ENCODE data around the gene FAM177B.
"Not testable (repeated sequence)": the region's sequence is repeated elsewhere in the genome, so short reads cannot be mapped to it uniquely, and the experiment has no call there.

FAM177B gene

GRCh38 chr1:222741630-222742457 is 4.8 kb downstream of the FAM177B start:
- DNase-seq: not testable (repeated sequence)

GRCh38 chr1:222749927-222750326 is 12.9 kb downstream of the FAM177B start:
- DNase-seq: peak; percentile 18

DNA sequence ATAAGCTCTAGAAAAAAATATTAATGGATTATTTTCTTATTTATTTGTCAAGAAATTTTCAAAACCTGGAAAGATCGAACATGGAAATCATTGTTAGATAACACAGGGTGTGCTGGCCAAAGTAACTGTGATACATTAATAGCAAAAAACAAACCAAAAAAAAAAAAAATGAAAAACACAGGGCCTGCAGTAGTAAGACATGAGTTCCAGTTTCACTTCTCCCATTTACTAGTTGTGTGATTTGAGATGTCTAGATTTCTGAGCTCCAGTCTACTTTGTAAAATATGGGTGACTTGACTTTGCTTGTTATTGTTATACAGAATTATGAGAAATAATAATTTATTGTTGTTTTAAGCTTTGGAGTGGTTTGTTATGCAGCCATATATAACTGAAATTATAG is 13.6 kb downstream of the FAM177B start:
- DNase-seq: no peak

DNA sequence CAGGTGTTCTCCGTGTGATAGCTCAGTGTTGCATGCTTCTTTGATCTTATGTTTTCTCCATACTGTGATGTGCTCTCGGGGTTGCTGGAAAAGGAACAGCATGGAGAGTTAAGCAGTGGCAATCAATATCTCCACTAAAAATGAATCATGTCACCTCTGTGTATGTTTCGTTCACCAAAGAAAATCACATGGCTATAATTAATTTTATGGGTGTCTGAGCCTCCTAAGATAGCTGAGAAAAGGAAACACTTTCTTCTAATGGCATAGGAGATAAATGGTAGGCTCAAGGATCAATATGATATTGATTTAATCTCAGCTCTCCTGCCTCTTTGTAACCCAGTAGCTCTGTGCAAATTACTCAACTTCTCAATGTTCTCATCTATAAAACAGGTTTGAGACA is 14.3 kb downstream of the FAM177B start:
- DNase-seq: no peak

DNA sequence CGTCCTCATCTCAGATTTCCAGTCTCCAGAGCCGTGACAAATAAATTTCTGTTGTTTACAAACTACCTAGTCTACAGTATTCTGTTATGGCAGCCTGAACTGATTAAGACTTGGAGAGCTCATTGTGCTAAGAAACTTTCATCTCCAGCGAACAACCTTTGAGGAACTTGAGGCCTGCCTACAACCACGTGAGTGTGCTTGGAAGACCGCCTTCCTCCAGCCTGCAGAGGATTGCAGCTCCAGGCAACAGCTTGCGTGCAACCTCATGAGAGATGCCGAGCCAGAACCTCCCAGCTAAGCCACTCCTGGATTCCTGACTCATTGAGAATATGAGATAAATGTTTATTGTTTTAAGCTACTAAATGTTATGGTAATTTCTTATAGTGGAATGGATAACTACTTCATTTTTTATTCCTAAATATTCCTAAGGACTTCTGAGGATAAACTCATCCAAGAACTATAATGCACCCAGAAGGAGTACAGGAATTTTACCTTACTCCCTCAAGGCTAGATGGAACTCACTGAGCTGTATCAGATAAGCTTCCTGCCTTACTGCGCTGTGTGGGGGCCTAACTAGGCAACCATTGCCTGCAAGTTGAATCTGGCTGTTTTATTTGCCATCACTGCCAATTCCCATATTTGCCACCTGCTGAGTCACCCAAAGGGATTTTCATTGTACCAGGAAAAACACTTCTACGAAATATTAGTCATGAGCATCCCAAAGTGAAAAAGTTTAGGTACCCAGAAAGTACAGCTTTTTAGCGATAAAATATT is 17.6 kb downstream of the FAM177B start:
- no peak for DNase-seq

- DNase-seq: no peak
Observed at GRCh38 chr1:222757646-222758268, 20.8 kb downstream of the FAM177B start.

- no peak for DNase-seq
Observed at GRCh38 chr1:222759451-222760035, 22.5 kb downstream of the FAM177B start.

- no peak for DNase-seq
Observed at GRCh38 chr1:222761083-222761482, 24.1 kb downstream of the FAM177B start.

DNA sequence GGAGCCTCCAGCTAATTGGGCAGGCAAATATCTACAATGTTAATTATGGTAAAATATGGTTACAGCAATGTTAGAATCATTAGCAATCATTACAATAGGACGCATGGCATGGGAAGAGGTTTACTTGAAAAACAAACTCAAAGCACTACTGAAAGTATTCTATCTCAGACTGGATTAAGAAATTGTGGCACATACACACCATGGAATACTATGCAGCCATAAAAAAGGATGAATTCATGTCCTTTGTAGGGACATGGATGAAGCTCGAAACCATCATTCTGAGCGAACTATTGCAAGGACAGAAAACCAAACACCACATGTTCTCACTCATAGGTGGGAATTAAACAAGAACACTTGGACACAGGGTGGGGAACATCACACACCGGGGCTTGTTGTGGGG is 25.2 kb downstream of the FAM177B start:
- DNase-seq: not testable (repeated sequence)

GRCh38 chr1:222767152-222767571 is 30.2 kb downstream of the FAM177B start:
- no peak for DNase-seq

DNA sequence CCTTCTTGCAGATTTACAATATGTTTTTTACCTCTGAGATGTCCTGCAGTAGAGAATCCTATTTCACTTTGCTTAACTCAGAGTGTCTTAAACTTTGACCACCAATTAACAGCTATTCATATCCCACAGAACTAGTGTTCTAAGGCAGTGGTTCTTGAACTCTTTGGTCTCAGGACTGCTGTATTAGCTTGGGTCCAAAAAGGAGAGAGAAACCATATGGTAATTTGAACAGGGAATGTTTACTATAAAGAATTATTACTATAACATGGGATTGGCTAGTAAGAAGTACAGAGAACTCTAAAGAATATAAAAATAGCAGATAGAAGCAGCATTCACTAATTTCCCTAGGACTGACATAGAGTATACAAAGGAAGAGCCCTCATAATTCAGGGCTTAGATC is 31.6 kb downstream of the FAM177B start:
- DNase-seq: no peak

DNA sequence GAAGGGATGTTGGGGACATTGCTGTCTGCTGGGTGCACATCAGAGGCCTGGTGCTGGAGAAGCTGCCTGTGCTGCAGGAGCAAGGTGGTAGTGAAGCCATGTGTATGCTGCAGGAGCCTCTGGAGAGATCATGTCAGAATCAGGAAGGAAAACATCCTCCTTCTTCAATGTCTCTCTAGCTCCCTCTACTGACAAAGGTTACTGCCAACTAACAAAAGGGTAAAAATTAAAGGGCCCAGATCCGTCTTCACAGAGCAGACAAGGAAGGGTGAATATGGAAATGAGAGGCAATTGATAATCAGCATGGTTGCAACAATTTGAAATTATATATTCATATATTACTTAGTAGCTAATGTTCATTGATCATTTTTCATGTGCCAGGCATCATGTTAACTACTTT is 32.2 kb downstream of the FAM177B start:
- DNase-seq: no peak

GRCh38 chr1:222769971-222770620 is 33.1 kb downstream of the FAM177B start:
- no peak for DNase-seq

- DNase-seq: no peak
Observed at GRCh38 chr1:222772996-222773379, 36.0 kb downstream of the FAM177B start.

DNA sequence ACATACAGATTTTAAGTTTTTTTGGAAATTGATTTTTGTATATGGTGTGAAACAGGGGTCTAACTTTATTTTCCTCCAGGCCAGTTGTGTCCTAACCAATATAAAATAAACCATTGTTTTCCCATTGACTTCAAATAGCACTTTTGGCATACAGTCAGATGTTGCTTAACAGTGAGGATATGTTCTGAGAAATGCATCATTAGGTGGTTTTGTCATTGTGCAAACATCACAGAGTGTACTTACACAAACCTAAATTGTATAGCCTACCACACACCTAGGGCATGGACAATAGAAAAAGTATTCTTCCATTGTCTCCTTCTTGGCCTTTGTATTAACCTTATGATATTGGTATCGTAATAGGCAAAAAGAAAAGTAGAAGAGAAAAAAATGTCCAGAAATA is 40.5 kb downstream of the FAM177B start:
- no peak for DNase-seq

- peak; percentile 81 for DNase-seq
Observed at GRCh38 chr1:222777977-222778376, 41.0 kb downstream of the FAM177B start.

- no peak for DNase-seq
Observed at GRCh38 chr1:222781251-222781650, 44.2 kb downstream of the FAM177B start.

GRCh38 chr1:222783051-222783450 is 46.0 kb downstream of the FAM177B start:
- DNase-seq: no peak

- DNase-seq: no peak
Observed at GRCh38 chr1:222784371-222784770, 47.4 kb downstream of the FAM177B start.

DNA sequence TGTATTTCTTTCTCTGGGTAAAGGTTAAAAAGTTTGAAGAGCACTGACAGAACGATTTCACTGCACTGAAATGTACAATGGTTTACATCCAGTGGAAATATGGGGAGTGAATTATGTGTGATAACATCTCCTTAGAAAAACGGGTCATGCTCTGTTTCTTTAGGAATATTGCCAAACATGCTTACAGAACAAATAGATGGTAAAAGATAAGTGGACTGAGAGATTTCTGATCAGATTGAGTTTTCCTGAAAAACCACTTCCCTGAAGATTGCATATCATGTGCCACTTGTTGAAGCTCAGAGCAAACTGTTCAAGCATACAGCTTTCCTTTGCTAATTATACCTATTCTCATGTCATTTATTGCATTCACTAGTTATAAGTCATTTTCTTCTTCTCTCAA is 47.9 kb downstream of the FAM177B start:
- DNase-seq: peak; percentile 9

DNA sequence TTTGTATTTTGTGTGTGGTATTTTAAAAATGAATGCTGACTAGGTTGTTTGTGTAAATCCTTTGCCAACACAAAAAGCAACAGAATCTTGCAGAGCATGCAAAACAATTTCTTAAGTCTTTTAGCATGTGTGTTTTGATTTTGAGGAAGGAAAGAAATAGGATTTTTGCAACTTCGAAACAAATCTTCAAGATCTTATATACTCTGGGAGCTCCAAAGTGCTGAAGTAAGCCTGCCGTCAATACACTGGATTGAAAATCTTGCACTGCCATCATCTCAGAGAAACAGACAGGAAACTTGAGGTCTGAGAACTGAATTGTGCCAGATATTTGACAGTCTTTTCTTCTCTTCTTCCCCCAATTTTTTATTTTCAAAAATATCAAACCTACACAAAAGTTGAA is 48.5 kb downstream of the FAM177B start:
- no peak for DNase-seq

- no peak for DNase-seq
Observed at GRCh38 chr1:222786121-222786520, 49.1 kb downstream of the FAM177B start.

DNA sequence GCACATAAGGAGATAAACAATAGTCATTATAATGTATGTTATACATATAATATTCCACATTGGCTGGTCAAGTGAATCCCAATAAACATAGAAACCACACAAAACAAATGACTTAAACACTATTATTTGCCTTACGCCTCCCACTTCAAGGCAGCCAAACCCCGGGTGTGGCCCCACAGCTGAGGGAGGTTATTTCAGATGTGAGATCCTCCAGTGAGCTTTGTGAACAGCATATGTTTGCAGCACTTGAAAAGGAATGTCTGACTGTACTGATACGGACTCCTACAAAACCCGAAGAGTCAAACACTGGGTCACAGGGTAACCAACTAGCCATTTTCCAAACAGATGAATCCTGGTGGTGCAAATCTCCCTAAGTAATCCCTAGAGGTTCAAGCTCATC is 50.7 kb downstream of the FAM177B start:
- DNase-seq: no peak
